ENCODE results near the gene ANKRD16.

DNA sequence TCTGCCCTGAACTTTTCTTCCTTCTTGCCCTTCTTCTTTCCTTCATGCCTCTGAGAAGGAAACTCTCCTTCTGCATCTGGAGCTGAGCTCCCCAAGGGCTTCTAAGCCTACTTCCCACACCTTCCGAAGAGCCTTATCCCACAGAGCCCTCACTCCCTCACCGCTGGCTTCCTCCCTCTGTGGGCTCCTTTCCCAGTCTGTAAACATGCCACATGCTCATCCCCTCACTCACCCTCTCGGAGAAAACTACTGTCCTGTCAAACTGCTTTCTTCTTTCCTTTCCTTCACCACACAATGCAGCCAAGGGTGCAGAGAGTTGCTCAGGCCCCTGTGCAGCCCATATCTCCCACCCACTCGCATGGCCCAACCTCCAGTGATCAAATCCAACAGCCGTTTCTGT lies 18.1 kb downstream of the ANKRD16 start:
- TF ChIP-seq POLR2A (IDR thresholded peaks at IDR 0.05) (no peak), CTCF (IDR thresholded peaks at IDR 0.05) (no peak)
